OCI-LY3 (cell line): Measurements from ENCODE around the gene TARBP1.

Source experiments
- H2AFZ ChIP-seq: fragments of 200-600, 300-600 bp; shearing (Covaris generic); 2 replicates; pipeline ENCODE4 v1.6.0; 2014; ENCODE audit warnings: antibody characterized with exemption, low read depth, low read length
- H3K27ac ChIP-seq: fragments of 200-600, 300-600 bp; sonication (generic); 2 replicates; pipeline ENCODE4 v1.5.1; 2014; ENCODE audit warnings: mild to moderate bottlenecking, low read length, moderate library complexity, mixed read lengths
- H3K27me3 ChIP-seq: fragments of 200-600, 300-600 bp; sonication (generic); 2 replicates; pipeline ENCODE4 v1.6.1; 2014; ENCODE audit warnings: low read depth, low read length, mixed read lengths
- H3K36me3 ChIP-seq: fragments of 200-600, 300-600 bp; sonication (generic); replicated peaks from 2 replicates; pipeline ENCODE3; 2014; ENCODE audit warnings: low read depth, low read length, mixed read lengths
- H3K4me1 ChIP-seq: fragments of 300-600, 200-600 bp; sonication (generic); 2 replicates; pipeline ENCODE4 v1.6.1; 2014; ENCODE audit warnings: low read length, mixed read lengths
- H3K4me2 ChIP-seq: fragments of 200-600, 300-600 bp; sonication (generic); 2 replicates; pipeline ENCODE4 v1.6.1; 2014; ENCODE audit warnings: low read length, mixed read lengths
- H3K4me3 ChIP-seq: fragments of 300-600, 200-600 bp; sonication (generic); 2 replicates; pipeline ENCODE4 v1.5.1; 2014; ENCODE audit warnings: antibody characterized with exemption, mild to moderate bottlenecking, low read length, moderate library complexity
- H3K79me2 ChIP-seq: fragments of 300-600, 200-600 bp; shearing (Covaris generic); 2 replicates; pipeline ENCODE4 v1.6.1; 2014; ENCODE audit warnings: mild to moderate bottlenecking, low read length, mixed read lengths
- H3K9ac ChIP-seq: fragments of 300-600, 200-600 bp; shearing (Covaris generic); 2 replicates; pipeline ENCODE4 v1.6.0; 2014; ENCODE audit warnings: mild to moderate bottlenecking, low read length, moderate library complexity
- H3K9me3 ChIP-seq: fragments of 200-600, 300-600 bp; shearing (Covaris generic); 2 replicates; pipeline ENCODE4 v1.6.1; 2014; ENCODE audit warnings: low read length, mixed read lengths; ENCODE audit not compliant: insufficient read depth
- H4K20me1 ChIP-seq: fragments of 200-600, 300-600 bp; sonication (generic); 2 replicates; pipeline ENCODE4 v1.6.1; 2016; ENCODE audit warnings: low read length, mixed read lengths; ENCODE audit not compliant: insufficient read depth
- EZH2phosphoT487 ChIP-seq: fragments of 200-600 bp; shearing (Covaris generic); IDR thresholded peaks from 2 replicates; pipeline ENCODE4 v1.6.1; 2018; ENCODE audit warnings: antibody characterized with exemption, mixed run types, low read depth
- TF ChIP-seq, protein P1 (sequence below): fragments of 200-600, 300-600 bp; sonication (generic); IDR thresholded peaks from 2 replicates; pipeline ENCODE4 v1.5.1; 2014; ENCODE audit warnings: antibody characterized with exemption, low read length, low read depth

TARBP1 gene

DNA sequence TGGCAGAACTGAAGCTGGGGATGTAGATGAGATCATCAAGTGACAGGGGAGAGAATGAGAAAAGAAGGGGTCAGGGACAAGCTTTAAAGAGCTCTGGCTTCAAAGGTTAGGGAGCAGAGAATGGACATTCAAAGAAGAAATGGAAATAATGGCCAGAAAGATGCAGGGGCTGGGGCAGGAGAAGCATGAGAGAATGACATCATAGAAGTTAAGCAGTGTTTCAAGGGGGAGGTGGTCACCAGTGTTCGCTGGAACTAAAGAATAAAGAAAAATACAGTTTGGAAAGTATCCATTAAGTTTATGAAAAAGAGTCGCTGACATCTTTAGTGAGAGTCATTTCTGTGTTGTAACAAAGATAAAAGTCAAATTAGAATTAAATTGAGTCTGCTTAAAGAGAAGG is 44.3 kb downstream of the TARBP1 start:
- Histone ChIP-seq H2AFZ (no peak overlapping the region), H3K4me1 (no peaks in the 10 kb centered on the region), H3K27me3 (no peaks in the 10 kb centered on the region), H3K9me3 (no peaks in the 10 kb centered on the region), H3K36me3 (peaks cover 4% of the 10 kb centered on the region), H3K4me3 (no peak overlapping the region), H3K79me2 (no peaks in the 10 kb centered on the region), H3K27ac (no peak overlapping the region), H3K9ac (no peak overlapping the region), H4K20me1 (no peaks in the 10 kb centered on the region), H3K4me2 (no peak overlapping the region)
- no peak for TF ChIP-seq EZH2phosphoT487
- TF ChIP-seq, protein P1, sequence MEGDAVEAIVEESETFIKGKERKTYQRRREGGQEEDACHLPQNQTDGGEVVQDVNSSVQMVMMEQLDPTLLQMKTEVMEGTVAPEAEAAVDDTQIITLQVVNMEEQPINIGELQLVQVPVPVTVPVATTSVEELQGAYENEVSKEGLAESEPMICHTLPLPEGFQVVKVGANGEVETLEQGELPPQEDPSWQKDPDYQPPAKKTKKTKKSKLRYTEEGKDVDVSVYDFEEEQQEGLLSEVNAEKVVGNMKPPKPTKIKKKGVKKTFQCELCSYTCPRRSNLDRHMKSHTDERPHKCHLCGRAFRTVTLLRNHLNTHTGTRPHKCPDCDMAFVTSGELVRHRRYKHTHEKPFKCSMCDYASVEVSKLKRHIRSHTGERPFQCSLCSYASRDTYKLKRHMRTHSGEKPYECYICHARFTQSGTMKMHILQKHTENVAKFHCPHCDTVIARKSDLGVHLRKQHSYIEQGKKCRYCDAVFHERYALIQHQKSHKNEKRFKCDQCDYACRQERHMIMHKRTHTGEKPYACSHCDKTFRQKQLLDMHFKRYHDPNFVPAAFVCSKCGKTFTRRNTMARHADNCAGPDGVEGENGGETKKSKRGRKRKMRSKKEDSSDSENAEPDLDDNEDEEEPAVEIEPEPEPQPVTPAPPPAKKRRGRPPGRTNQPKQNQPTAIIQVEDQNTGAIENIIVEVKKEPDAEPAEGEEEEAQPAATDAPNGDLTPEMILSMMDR: no peak

DNA sequence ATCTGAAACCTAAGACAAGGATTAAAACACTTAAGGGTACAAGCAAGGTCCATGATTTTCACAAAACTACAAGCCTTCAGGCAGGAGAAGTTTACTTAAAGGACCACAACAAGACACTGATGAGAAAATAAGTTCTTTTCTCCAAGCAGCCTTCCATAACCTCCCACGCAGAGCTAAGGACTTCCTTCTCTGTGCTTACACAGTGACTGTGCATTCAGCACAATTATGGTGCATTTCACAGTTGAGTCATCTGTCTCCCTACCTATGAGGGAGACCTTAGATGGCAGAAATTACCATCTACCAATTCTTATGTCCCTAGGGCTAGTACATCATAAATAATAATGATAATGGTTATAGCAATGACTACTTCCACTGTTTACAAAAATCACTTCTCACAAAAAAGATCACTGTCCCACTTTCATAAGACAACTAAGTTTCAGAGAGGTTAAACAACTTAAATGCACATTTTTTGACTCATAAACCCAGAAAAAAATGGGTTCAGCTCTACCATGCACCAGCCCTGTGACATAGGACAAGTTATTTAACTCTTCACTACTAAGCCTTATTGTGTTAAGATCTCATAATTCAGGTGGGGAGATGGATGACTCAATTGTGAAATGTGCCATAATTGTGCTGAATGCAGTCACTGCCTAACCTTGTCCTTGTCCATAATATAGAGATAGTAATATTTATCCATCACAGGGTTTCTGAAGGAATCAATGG is 45.3 kb downstream of the TARBP1 start:
- TF ChIP-seq, protein P1: no peak
- TF ChIP-seq EZH2phosphoT487: no peak
- peaks cover 7% of the 10 kb centered on the region for H3K36me3 ChIP-seq
- no peaks in the 10 kb centered on the region for H4K20me1 ChIP-seq
- H2AFZ ChIP-seq: no peak overlapping the region
- H3K4me2 ChIP-seq: no peak overlapping the region
- H3K4me3 ChIP-seq: no peak overlapping the region
- H3K79me2 ChIP-seq: no peaks in the 10 kb centered on the region
- H3K9ac ChIP-seq: no peak overlapping the region
- no peaks in the 10 kb centered on the region for H3K4me1 ChIP-seq
- H3K27me3 ChIP-seq: no peaks in the 10 kb centered on the region
- H3K9me3 ChIP-seq: no peaks in the 10 kb centered on the region
- no peak overlapping the region for H3K27ac ChIP-seq

DNA sequence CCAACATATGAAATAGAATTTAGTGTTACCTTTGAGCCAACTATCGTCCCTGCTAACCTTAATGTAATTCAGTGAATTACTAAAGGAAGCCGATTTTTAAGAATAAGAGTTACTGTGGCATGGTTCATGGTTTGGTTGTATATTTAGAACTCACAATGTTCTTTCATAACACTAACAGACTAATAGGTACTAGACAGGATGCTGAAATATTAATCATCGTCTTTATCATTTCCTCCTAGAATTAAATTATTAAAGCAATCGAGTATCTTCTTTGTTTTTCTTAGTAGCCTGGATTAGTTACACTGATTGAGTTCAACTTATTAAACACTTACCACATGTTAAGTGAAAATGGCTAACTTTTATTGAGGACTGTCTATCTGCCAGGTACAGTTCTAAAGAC is 47.7 kb downstream of the TARBP1 start:
- Histone ChIP-seq H3K4me2 (no peak overlapping the region), H3K79me2 (no peaks in the 10 kb centered on the region), H2AFZ (no peak overlapping the region), H3K27me3 (no peaks in the 10 kb centered on the region), H3K27ac (no peak overlapping the region), H3K9ac (no peak overlapping the region), H3K4me1 (no peaks in the 10 kb centered on the region), H4K20me1 (no peaks in the 10 kb centered on the region), H3K9me3 (no peaks in the 10 kb centered on the region), H3K36me3 (peaks cover 8% of the 10 kb centered on the region), H3K4me3 (no peak overlapping the region)
- TF ChIP-seq, protein P1: no peak
- TF ChIP-seq EZH2phosphoT487: no peak

DNA sequence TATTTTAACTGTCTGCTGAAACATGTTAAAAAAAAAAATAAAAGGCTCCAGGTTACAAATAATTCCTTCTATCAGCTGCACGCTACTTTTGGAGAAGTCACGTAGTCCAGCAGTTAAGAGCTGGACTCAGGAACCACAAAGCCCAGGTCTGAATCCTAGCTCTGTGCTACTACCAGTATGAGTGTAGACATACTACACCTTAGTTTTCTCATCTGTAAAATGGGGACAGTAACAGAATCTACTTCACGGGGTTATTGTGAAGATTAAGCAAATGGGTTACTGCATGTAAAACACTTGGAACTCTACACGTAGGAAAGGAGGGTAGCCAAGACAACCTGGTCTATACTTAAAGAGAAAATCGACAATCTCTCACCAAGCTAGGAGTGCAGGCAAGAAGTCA is 48.3 kb downstream of the TARBP1 start:
- H3K4me1 ChIP-seq: no peaks in the 10 kb centered on the region
- H3K9ac ChIP-seq: no peak overlapping the region
- H3K27ac ChIP-seq: no peak overlapping the region
- H2AFZ ChIP-seq: no peak overlapping the region
- no peak overlapping the region for H3K4me2 ChIP-seq
- no peak for TF ChIP-seq EZH2phosphoT487
- TF ChIP-seq, protein P1: no peak
- no peaks in the 10 kb centered on the region for H3K9me3 ChIP-seq
- no peaks in the 10 kb centered on the region for H3K27me3 ChIP-seq
- no peaks in the 10 kb centered on the region for H4K20me1 ChIP-seq
- no peaks in the 10 kb centered on the region for H3K79me2 ChIP-seq
- peaks cover 8% of the 10 kb centered on the region for H3K36me3 ChIP-seq
- no peak overlapping the region for H3K4me3 ChIP-seq
